Astrocyte (in vitro differentiated cells and primary cell): Measurements from ENCODE around the gene PRKCA.

Source experiments
- CTCF ChIP-seq: IDR thresholded peaks from 2 replicates; pipeline ENCODE4 v1.5.1; 2011; ENCODE audit warnings: low read depth, mild to moderate bottlenecking, inconsistent platforms, low read length, moderate library complexity; ENCODE audit not compliant: insufficient read depth
- EZH2 ChIP-seq: IDR thresholded peaks from 2 replicates; pipeline ENCODE4 v1.6.1; 2012; ENCODE audit warnings: mild to moderate bottlenecking, low read length, inconsistent platforms; ENCODE audit not compliant: insufficient read depth

DNA sequence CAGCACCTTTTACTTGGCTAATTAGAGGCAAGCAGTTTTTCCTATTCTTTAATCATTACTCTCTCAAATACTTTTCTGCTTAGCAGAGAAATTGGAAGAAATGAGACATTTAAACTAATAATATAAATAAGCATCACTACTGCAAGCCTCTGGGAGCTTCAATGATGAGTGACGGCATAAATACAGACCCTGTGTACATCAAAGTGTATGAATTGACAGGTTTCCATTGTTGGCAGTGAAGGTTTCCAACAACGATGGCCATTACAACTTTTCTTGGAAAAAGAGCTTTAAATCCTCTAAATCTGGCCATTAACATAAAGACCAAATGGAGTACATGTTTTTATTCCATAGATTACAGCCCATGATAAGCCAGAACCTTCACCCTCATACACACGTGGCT lies 493.1 kb downstream of the PRKCA start:
- TF ChIP-seq CTCF (no peak), EZH2 (no peak)
